DOHH2 (cell line): ENCODE data around the gene MAP7D1.

Experiments used
- CTCF ChIP-seq: fragments of 200-600 bp; sonication (generic); IDR thresholded peaks from one replicate; pipeline ENCODE4 v1.5.1; 2014; ENCODE audit warnings: antibody characterized with exemption, mild to moderate bottlenecking, low read depth, low read length; ENCODE audit not compliant: poor library complexity, severe bottlenecking
- EZH2phosphoT487 ChIP-seq: fragments of 200-600 bp; sonication (generic); IDR thresholded peaks from 2 replicates; pipeline ENCODE4 v1.6.1; 2017; ENCODE audit warnings: borderline replicate concordance, mild to moderate bottlenecking, antibody characterized with exemption, low read length, moderate library complexity, mixed read lengths

- no peak for TF ChIP-seq CTCF
- no peak for TF ChIP-seq EZH2phosphoT487
These were observed 4.1 kb upstream of the MAP7D1 start for GRCh38 chr1:36151845-36152203.
